IPS-18c (cell line): ENCODE results near the gene SYNGR3.
"Not testable (repeated sequence)": the region's sequence is repeated elsewhere in the genome, so short reads cannot be mapped to it uniquely, and the experiment has no call there.

Experiments used
- H3K4me3 ChIP-seq: 2 replicates; pipeline ENCODE4 v1.7.0; 2013; ENCODE audit warnings: low read depth, mild to moderate bottlenecking, low read length, moderate library complexity; ENCODE audit not compliant: insufficient read depth
- H3K9me3 ChIP-seq: one replicate; pipeline ENCODE4 v1.6.1; 2013; ENCODE audit warnings: mild to moderate bottlenecking, low read length, moderate library complexity; ENCODE audit not compliant: control insufficient read depth, insufficient read depth

Gene SYNGR3

DNA sequence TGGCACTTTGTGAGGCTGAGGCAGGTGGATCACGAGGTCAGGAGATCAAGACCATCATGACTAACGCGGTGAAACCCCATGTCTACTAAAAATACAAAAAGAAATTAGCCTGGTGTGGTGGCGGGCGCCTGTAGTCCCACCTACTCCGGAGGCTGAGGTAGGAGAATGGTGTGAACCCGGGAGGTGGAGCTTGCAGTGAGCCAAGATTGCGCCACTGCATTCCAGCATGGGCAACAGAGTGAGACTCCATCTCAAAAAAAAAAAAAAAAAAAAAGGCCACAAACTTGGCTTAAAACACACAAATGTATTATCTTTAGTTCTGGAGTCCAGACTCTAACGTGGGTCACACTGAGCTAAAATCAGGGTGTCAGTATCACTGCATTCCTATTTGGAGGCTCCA is 22.0 kb downstream of the SYNGR3 start:
- not testable (repeated sequence) for H3K9me3 ChIP-seq, H3K4me3 ChIP-seq

GRCh38 chr16:2013527-2013926 is 23.8 kb downstream of the SYNGR3 start:
- Histone ChIP-seq H3K4me3 (no peak overlapping the region), H3K9me3 (no peaks in the 10 kb centered on the region)

DNA sequence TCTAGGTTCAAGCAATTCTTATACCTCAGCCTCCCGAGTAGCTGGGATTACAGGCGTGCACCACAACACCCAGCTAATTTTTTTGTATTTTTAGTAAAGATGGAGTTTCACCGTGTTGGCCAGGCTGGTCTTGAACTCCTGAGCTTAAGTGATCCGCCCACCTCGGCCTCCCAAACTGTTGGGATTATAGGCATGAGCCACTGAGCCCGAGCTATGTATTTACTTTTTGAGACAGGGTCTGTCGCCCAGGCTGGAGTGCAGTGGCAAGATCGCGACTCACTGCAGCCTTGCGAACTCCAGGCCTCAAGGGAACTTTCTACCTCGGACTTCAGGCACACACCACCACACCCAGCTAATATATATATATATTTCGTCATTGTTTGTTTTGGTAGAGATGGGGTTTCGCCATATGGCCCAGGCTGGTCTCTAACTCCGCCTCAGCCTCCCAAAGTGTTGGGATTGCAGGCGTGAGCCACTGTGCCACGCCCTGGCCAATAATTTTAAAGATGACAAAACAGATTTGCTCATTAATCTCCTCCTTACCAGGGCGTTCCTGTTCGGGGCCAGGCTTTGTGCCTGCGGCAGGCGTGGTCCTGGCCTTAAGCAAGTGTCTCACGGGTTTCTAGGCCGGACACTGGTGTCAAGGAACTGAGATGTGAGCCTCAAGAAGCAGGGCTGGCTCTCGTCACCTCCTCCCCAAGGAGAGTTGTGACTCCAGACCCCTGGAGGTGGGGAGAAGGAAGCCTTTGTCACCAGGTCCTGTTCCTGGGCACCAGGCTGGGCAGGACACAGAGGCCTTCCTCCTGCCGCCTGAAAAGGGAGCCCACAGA is 25.6 kb downstream of the SYNGR3 start:
- Histone ChIP-seq H3K4me3 (no peak overlapping the region), H3K9me3 (peaks cover 2% of the 10 kb centered on the region)

DNA sequence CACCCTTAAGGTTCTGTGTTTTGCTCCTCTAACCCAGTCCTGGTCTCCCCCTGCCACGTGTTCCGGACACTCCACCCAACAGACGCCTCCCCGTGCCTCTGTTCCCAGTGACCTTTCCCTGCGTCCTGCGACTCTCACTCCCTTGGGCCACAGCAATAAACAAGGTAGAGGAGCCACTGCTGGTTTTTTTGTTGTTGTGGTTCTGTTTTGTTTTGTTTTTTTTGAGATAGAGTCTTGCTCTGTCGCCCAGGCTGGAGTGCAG is 26.1 kb downstream of the SYNGR3 start:
- H3K9me3 ChIP-seq, result peaks cover 2% of the 10 kb centered on the region

GRCh38 chr16:2016407-2016922 is 26.7 kb downstream of the SYNGR3 start:
- Histone ChIP-seq H3K4me3 (no peak overlapping the region), H3K9me3 (peaks cover 2% of the 10 kb centered on the region)

More for the DNA sequence above, 26.1 kb downstream of the SYNGR3 start:
- H3K4me3 ChIP-seq, result no peak overlapping the region

DNA sequence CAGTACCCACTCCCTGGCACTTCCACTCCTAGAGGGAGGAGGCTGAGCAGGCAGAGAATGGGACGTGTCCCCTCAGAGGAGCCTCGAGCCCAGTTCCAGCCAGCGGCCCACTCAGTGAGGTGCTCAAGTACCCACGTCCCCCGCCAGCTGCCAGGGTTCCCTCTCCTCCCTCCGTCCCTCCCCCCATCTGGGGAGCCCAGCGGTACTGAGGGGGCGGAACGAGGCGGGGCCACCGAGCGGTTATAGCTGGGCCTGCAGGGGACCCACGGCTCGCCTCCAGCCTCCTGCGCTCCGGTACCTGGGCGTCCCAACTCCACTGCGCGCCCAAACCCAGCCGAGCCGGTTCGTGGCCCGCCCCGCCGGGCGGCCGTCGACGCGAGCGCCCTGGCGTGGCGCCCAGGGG is 29.7 kb downstream of the SYNGR3 start, which contains the start of gene NPW:
Gene NPW (plus strand): TSS at position 268 of the 403 bp plus-strand sequence.
- Histone ChIP-seq H3K9me3 (peaks cover 2% of the 10 kb centered on the region), H3K4me3 (peak within 1 kb of the TSS; percentile 56)

GRCh38 chr16:2019921-2020831 is 30.4 kb downstream of the SYNGR3 start:
- peak overlapping the region; percentile 56 for H3K4me3 ChIP-seq
- H3K9me3 ChIP-seq, result peaks cover 2% of the 10 kb centered on the region

GRCh38 chr16:2022723-2023091 is 32.9 kb downstream of the SYNGR3 start:
- Histone ChIP-seq H3K4me3 (peak overlapping the region; percentile 51), H3K9me3 (peaks cover 2% of the 10 kb centered on the region)

DNA sequence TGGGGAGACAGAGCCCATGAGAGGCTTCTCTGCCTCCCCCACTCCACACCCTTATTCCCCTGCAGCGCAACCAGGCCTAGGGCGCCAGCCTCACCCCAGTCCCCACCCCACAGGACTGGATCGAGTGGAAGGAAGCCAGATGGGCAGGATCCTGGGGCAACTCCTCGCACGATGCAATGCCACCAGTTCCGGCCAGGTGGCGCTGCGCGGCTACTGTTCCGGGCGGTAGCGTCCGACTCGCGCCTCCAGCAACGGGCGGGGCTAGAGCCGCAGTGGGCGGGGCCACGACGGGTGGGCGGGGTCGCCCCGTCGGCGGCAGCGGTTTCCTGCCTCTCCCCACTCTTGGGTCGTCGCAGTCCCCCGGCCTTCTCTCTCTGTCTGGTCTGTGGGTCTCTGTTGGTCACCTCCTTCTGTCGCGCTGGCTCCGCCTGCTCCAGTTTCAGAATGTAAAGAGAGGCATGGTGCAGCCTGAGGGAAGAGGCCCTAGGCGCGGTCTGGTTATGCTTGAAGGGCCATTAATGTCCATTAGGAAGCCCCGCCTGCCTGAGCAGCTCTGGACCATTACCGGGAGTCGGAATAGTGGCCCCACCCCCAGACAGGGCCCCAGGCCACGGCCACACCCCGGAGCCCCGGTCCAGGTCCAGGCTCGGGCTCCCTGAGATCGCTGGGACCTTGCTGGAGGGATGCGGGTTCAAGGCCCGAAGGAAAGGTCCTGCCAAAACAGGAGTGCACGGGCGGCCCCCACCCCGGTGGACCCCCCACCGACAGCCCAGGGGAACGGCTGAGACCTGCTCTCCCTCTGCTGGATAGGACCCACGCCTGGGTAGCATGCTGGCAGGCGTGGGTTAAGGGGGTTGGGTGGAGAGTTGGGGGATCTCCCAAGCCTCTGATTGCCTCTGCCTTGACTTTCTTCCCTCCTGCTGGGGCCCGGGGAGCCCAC is 33.6 kb downstream of the SYNGR3 start:
- Histone ChIP-seq H3K4me3 (peak overlapping the region; percentile 51), H3K9me3 (peaks cover 2% of the 10 kb centered on the region)

DNA sequence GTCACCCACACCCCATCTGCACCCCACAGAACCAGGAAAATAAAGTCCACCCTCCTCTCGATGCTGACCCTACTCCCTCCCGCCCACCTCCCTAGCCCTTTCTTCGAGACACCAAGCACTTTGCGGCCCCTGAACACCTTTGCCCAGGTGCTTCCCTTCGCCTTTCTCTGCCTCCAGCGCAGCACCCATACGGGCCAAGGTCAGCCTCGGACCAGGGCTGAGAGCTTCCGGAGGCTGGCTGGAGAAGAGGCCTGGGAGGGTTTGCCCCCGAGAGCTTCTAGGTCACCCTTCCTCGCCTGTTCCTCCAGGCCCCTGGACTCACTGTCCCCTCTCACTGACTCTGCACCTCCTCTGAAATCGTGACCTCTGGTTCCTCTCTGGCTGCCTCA is 34.3 kb downstream of the SYNGR3 start:
- Histone ChIP-seq H3K4me3 (no peak overlapping the region), H3K9me3 (no peaks in the 10 kb centered on the region)

DNA sequence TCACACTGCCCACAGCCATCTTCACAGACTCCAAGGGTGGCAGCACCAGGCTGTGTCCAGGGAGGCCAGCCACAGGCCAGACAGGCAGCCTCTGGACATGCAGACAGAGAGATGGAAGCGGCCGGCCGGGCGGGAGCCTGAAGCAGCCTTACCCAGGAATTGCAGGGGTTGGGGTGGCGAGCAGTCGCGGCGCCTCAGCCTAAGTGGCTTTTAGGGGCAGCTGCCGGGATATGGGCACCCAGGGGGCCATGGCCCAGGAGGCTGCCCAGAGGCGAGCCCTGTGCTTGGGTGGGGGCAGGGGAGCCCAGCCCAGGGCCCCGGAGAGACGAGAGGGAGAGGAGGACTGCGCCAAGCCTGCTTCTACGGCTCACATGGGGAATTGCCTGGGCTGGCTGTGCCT is 35.5 kb downstream of the SYNGR3 start:
- H3K9me3 ChIP-seq, result no peaks in the 10 kb centered on the region
- no peak overlapping the region for H3K4me3 ChIP-seq

- Histone ChIP-seq H3K9me3 (no peaks in the 10 kb centered on the region), H3K4me3 (no peak overlapping the region)
Observed at GRCh38 chr16:2025878-2026460, 36.2 kb downstream of the SYNGR3 start.

DNA sequence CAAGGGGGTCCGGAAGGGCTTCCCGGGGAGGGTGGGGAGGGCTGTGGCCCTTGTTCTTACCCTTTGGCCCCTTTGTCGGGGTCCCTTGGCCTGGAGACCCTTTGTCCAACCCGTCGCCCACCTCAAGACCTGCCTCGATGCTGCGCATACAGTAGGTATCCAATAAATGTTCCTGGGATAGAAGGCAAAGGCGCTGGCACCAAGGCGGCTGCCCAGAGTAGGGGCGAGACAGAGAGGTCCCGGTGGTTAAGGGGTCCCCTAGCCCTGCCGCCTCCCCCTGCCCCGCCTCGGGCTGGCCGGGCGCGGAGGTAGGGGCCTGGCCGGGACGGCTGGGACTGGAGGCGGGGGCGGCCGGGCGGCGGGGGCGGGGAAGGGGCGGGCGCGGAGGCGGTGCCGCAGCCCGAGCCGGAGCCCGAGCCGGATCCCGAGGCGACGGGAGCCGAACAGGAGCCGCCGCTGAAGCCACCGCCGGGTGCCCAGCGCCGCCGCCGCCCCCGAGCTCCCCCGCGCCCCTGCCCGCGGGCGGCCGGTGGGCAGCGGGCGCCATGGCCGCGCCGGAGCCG is 36.8 kb downstream of the SYNGR3 start, which contains the start of gene NHERF2:
Gene NHERF2 (plus strand): TSS at position 442 of the 563 bp plus-strand sequence. CDS start 104 bp downstream, at position 546.
- no peaks in the 10 kb centered on the region for H3K9me3 ChIP-seq
- H3K4me3 ChIP-seq, result peak within 1 kb of the TSS; percentile 53

DNA sequence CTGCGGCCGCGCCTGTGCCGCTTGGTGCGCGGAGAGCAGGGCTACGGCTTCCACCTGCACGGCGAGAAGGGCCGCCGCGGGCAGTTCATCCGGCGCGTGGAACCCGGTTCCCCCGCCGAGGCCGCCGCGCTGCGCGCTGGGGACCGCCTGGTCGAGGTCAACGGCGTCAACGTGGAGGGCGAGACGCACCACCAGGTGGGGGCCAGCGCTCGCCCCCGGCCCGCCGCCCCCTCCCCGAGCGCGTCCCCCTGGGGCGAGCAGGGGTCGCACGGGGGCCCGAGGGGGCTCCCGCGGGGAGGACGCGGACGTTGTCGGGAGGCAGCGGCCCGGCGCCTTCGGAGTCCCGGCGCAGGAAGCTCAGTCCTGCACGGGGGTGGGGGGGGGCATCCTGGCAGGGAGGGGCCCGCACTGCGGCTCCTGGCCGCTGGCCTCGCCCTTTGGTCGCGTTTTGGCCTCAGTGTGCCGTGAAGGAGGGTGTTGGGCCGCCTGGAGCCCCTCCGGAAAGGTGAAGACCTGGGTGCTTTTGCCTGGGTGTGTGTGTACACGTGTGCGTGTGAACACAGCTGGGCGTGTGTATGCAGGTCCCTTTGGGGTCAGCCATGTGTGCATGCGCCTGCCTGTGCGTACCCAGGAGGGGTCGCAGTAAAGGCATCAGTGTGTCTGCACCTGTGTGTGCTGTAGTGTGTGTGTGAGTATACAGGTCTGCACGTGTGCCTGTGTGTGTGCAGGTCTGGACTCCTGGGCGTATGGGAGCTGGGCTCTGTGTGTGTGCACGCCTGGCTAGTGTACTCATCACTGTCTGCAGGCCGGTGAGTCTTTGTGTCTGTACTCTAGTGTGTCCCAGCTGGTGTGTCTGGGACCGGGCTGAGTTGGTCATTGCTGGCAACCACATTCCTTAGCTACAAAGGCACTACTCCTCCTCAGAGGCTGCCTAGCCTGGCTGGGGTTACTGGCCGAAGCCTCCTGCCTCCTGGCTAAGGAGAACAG is 37.5 kb downstream of the SYNGR3 start:
- peak overlapping the region; percentile 53 for H3K4me3 ChIP-seq
- no peaks in the 10 kb centered on the region for H3K9me3 ChIP-seq

GRCh38 chr16:2028146-2028545 is 38.4 kb downstream of the SYNGR3 start:
- Histone ChIP-seq H3K4me3 (no peak overlapping the region), H3K9me3 (no peaks in the 10 kb centered on the region)
